SK-N-MC (cell line): ENCODE measurements around the gene UXS1.
"Not testable (repeated sequence)": the region's sequence is repeated elsewhere in the genome, so short reads cannot be mapped to it uniquely, and the experiment has no call there.

Experiments used
- DNase-seq: peaks from one replicate; pipeline ENCODE4 v3.0.0-alpha.2; 2011; ENCODE audit warnings: low read depth, low spot score
- H3K27ac ChIP-seq: fragments of 200-600 bp; sonication (generic); 2 replicates; pipeline ENCODE4 v1.5.1; 2016; ENCODE audit warnings: mixed run types
- H3K36me3 ChIP-seq: fragments of 200-600 bp; sonication (generic); 2 replicates; pipeline ENCODE4 v1.6.1; 2017; ENCODE audit warnings: antibody characterized with exemption, low read length, mixed read lengths; ENCODE audit not compliant: insufficient read depth
- H3K4me3 ChIP-seq: fragments of 200-600 bp; sonication (generic); 2 replicates; pipeline ENCODE4 v1.5.1; 2016
- H3K9ac ChIP-seq: fragments of 200-600 bp; sonication (generic); 2 replicates; pipeline ENCODE4 v1.8.0; 2017; ENCODE audit warnings: mixed run types, mixed read lengths; ENCODE audit not compliant: insufficient read length
- H3K9me3 ChIP-seq: fragments of 200-600 bp; sonication (generic); 2 replicates; pipeline ENCODE4 v1.6.1; 2017; ENCODE audit warnings: low read depth, mild to moderate bottlenecking, antibody characterized with exemption, low read length, moderate library complexity, mixed read lengths
- EZH2 ChIP-seq: fragments of 200-600 bp; sonication (generic); IDR thresholded peaks from one replicate; pipeline ENCODE4 v1.6.1; 2017; ENCODE audit warnings: antibody characterized with exemption
- FOXP2 ChIP-seq: optimal IDR thresholded peaks from 2 replicates; pipeline ENCODE3; 2011; ENCODE audit warnings: mild to moderate bottlenecking, moderate library complexity; ENCODE audit not compliant: insufficient read depth; ENCODE audit errors: extremely low read length, control extremely low read depth
- POLR2AphosphoS5 ChIP-seq: IDR thresholded peaks from 2 replicates; pipeline ENCODE4 v1.6.1; 2012; ENCODE audit warnings: mild to moderate bottlenecking, low read depth, low read length, borderline replicate concordance

Gene UXS1

DNA sequence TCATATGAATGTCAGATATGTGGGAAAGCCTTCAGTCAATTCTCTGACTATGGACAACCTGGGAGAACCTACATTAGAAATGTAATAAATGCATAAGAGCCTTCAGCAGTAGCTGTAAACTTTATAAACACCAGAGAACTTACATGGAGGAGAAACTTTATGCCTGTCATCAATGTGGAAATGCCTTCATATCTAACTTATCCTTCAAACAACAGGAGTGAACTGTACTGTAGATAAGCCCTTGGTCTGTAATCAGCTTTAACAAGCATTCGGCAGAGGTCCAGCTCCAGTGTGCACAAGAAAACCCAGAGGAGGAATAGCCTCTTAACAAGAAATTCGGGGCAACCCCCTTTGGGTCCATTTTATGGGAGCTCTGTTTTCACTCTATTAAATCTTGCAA lies 14.8 kb upstream of the UXS1 start:
- Histone ChIP-seq H3K4me3 (no peak overlapping the region), H3K9ac (no peak overlapping the region), H3K27ac (no peak overlapping the region), H3K36me3 (no peaks in the 10 kb centered on the region), H3K9me3 (no peaks in the 10 kb centered on the region)
- TF ChIP-seq FOXP2 (no peak), POLR2AphosphoS5 (no peak), EZH2 (no peak)
- DNase-seq, result no peak

DNA sequence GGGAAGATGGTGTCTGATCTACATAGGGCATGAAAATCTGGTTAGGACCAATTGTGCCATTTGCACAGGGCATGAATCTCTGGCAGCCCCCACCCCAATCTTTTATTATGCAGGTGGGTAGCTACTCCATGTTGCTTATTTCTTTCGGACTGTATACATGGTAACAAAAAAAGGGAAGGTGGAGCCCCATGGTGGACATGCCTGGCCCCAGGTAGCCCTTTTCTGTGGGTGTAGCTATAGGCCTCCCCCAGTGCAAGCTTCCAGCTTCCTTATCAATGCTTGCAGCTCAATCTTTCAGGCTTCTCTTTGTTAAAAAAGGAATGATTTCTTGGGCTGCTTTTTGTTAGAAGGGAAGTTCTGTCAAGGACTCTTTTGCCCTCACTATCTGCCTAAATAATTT lies 14.3 kb upstream of the UXS1 start:
- no peaks in the 10 kb centered on the region for H3K36me3 ChIP-seq
- H3K4me3 ChIP-seq, result no peak overlapping the region
- no peak for DNase-seq
- no peak for TF ChIP-seq EZH2
- TF ChIP-seq FOXP2, result no peak
- no peak for TF ChIP-seq POLR2AphosphoS5
- no peaks in the 10 kb centered on the region for H3K9me3 ChIP-seq
- H3K9ac ChIP-seq, result no peak overlapping the region
- H3K27ac ChIP-seq, result no peak overlapping the region

DNA sequence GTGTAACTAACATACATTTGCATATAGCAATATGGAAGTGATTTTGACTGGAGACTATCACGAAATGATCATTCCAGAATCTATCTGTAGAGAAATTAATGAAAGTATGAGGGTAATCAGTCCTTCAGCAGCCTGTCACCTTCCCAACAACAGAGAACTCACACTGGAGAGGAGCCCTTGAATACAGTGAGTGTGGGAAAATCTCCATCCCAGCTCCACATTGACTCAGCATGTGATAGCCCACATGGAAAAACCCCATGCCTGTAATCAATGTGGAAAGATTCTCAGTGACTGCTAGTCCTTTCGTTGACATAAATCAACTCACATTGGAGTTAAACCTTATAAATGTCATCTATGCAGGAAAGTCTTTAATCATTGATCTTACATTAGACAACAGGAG lies 13.1 kb upstream of the UXS1 start:
- Histone ChIP-seq H3K27ac (no peak overlapping the region), H3K9me3 (no peaks in the 10 kb centered on the region), H3K9ac (no peak overlapping the region), H3K36me3 (no peaks in the 10 kb centered on the region), H3K4me3 (no peak overlapping the region)
- DNase-seq, result no peak
- TF ChIP-seq FOXP2 (no peak), EZH2 (no peak), POLR2AphosphoS5 (no peak)

DNA sequence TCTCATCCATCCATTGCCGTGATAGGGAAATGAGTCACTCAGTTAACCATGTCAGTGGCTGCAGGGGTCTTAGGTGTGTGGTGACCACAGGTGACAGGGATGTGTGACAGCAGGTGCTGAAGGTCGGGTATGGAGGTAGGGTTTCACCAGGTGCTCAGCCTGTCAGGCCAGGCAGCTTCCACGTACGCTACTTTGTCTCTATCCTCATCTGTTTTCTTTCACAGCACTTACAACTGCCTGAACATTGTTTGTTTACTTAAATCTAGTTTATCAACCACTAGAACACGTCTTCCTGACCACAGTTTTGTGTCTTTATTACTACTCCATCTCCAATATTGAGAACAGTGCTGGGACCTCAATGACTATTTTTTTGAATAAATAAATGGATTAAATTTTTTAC lies 11.4 kb upstream of the UXS1 start:
- TF ChIP-seq POLR2AphosphoS5, result no peak
- no peak for TF ChIP-seq EZH2
- no peak for TF ChIP-seq FOXP2
- no peak overlapping the region for H3K9ac ChIP-seq
- no peaks in the 10 kb centered on the region for H3K36me3 ChIP-seq
- no peak for DNase-seq
- no peak overlapping the region for H3K27ac ChIP-seq
- no peak overlapping the region for H3K4me3 ChIP-seq
- no peaks in the 10 kb centered on the region for H3K9me3 ChIP-seq

DNA sequence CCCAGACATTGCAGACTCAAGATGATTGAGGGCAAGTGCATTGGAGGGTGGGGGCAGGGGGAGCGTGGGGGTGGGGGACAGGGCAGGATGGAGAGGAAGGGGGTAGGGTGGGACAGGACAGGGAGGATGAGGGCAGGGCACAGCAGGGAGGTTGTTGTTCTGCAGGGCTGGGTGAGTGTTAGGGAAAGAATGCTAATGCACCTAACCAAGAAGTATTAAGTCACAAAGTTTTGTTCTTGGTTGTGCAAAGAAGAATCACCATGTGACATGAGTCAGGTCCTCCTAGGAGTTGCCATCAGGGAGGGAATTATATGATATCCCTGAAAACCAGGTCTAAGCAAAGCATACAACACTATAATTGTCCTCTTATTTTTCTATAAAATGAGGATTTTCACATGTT lies 10.4 kb upstream of the UXS1 start:
- H3K36me3 ChIP-seq, DNase-seq, H3K4me3 ChIP-seq, H3K27ac ChIP-seq, H3K9ac ChIP-seq, H3K9me3 ChIP-seq: not testable (repeated sequence)

DNA sequence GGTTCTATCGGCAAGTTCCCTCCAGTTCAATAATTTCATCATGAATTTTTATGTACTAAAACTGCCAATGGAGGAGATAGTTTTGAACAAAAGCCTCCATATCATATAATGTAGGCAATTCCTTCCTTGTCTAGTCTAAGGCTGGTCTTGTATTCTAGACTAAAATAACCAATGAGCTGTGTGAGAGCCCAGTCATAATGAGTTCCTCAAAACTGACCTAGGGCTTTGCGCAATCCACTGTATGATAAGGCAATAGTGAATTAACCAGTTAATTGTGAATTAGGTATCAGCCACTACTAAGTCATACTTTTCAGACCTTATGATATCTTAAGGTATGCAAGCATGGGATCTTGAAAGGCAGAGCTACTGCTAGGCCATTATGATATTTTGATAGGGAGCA lies 7.6 kb upstream of the UXS1 start:
- no peak for TF ChIP-seq EZH2
- TF ChIP-seq FOXP2, result no peak
- TF ChIP-seq POLR2AphosphoS5, result no peak
- Histone ChIP-seq H3K9me3 (no peaks in the 10 kb centered on the region), H3K9ac (no peak overlapping the region), H3K27ac (no peak overlapping the region), H3K36me3 (no peaks in the 10 kb centered on the region), H3K4me3 (no peak overlapping the region)
- no peak for DNase-seq

DNA sequence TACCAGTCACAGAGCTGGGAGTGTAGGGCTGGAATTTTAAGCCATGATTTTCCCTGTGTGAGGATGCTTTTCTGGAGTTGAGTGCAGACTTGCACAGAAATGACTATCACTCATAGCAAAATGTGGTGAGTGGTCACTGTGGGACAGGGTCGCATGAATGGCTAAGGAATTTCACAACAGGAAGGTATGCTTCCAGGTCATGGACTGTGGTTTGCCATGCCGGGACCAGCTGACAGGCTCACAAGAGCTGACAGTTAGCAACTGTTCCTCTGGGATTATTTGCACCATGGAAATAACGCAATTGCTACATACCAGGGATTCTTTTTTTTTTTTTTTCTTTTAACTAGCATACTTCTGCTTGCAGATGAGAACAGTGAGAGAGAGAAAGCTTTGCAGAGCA lies 3.8 kb upstream of the UXS1 start:
- H3K27ac ChIP-seq, result no peak overlapping the region
- H3K9ac ChIP-seq, result no peak overlapping the region
- H3K36me3 ChIP-seq, result no peaks in the 10 kb centered on the region
- no peak for TF ChIP-seq EZH2
- no peak overlapping the region for H3K4me3 ChIP-seq
- H3K9me3 ChIP-seq, result no peaks in the 10 kb centered on the region
- no peak for DNase-seq

DNA sequence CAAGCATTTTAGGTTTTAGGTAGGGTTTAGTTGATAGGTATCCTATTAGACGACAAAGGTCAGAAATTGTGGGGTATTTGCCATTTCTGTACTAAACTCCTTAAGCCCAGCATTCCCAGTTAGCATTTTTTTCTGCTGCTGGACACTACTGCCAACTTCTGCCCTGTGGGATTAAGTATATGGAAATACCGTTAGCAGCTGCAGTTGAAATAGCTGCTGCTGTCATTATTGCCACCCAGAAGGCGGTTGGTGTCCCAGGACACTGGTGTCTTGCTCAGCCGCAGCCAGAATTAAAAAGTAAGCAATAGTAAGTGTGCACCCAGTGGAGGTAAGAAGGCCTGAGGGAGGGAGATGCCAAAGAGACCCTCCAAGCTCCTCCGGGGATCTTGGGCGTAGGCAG lies 1.9 kb upstream of the UXS1 start:
- no peaks in the 10 kb centered on the region for H3K9me3 ChIP-seq
- no peak overlapping the region for H3K9ac ChIP-seq
- no peak overlapping the region for H3K4me3 ChIP-seq
- H3K36me3 ChIP-seq, result no peaks in the 10 kb centered on the region
- no peak for DNase-seq
- no peak for TF ChIP-seq EZH2
- no peak for TF ChIP-seq FOXP2
- no peak for TF ChIP-seq POLR2AphosphoS5
- no peak overlapping the region for H3K27ac ChIP-seq

DNA sequence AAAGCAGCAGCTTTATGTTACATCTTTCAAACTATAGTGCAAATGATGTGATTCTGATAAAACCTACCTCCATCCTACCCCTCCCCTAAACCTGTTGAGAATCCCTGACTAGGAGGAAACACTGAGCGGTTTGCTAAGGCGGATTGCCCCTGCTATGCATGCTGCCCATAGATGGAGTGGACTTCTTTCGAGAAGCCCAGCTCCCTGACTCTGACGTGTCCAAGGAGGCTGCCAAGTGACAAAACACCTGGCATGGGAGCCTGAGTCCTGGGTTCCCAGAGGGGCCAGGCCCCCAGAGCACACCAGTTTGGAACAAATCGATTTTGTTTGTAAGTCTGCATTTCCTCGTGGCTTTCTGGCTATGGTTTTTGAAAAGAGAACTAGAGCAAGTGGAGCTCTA lies 1.4 kb upstream of the UXS1 start:
- H3K27ac ChIP-seq, result no peak overlapping the region
- no peak overlapping the region for H3K4me3 ChIP-seq
- no peaks in the 10 kb centered on the region for H3K36me3 ChIP-seq
- no peak overlapping the region for H3K9ac ChIP-seq
- TF ChIP-seq FOXP2 (no peak), POLR2AphosphoS5 (no peak), EZH2 (no peak)
- no peak for DNase-seq
- no peaks in the 10 kb centered on the region for H3K9me3 ChIP-seq

DNA sequence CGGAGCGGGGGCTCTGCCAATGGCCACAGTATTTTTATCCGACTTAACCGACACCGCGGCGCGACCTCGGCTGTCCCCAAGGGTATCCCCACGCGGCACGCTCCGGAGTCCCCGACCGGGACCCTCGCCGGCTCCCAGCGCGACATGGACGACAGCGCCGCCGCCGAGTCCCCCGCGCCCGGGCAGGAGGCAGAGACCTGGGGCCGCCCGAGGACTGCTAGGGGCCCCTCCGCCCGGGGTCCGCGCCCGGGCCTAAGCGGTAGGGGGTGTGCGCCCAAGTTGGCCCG lies 468 bp downstream of the UXS1 start:
- H3K9ac ChIP-seq, result peak overlapping the region; percentile 77
- H3K27ac ChIP-seq, result no peak overlapping the region
- no peak for DNase-seq
- H3K9me3 ChIP-seq, result no peaks in the 10 kb centered on the region
- TF ChIP-seq FOXP2, result no peak
- no peak for TF ChIP-seq EZH2
- TF ChIP-seq POLR2AphosphoS5, result no peak
- peak overlapping the region; percentile 90 for H3K4me3 ChIP-seq
- H3K36me3 ChIP-seq, result no peaks in the 10 kb centered on the region
